Sigmoid colon (tissue), 7 donors: Measurements from ENCODE around the gene MCRS1. TPM values are rescaled to one million over a fixed set of nuclear protein-coding genes. Genes with fewer than 3 reads are reported as not detected.

Experiments
- DNase-seq: peaks from one replicate; pipeline ENCODE4 v3.0.0-alpha.2; 2019
- H3K27ac ChIP-seq, 4 donors: fragments of 200-600 bp; sonication (generic); one replicate each; pipeline ENCODE4 v1.5.1; 2016 to 2019; ENCODE audit warnings: mild to moderate bottlenecking in 1 of 4
- H3K27me3 ChIP-seq, 3 donors: fragments of 200-600 bp; sonication (generic); one replicate each; pipeline ENCODE4 v1.5.1; 2019; ENCODE audit warnings: mild to moderate bottlenecking in 1 of 3
- H3K36me3 ChIP-seq, 4 donors: fragments of 200-600 bp; sonication (generic); one replicate each; pipeline ENCODE4 v1.5.1; 2016 to 2019
- H3K4me1 ChIP-seq, 4 donors: fragments of 200-600 bp; sonication (generic); one replicate each; pipeline ENCODE4 v1.5.1; 2017 to 2019
- H3K4me3 ChIP-seq, 4 donors: fragments of 200-600 bp; sonication (generic); one replicate each; pipeline ENCODE4 v1.5.1; 2017 to 2019; ENCODE audit warnings: mild to moderate bottlenecking in 2 of 4, moderate library complexity in 1 of 4
- H3K9me3 ChIP-seq, 4 donors: fragments of 200-600 bp in 3 of 4; sonication (generic) in 3 of 4; one replicate each; pipeline versions ENCODE4 v1.5.1 to v1.6.1; 2013 to 2019
- CTCF ChIP-seq, 4 experiments: fragments of 450-650 bp in 3 of 4; fragments of 200-600 bp in 1 of 4; IDR thresholded peaks; one replicate each; pipeline ENCODE4 v1.5.1; 2016 to 2019; ENCODE audit warnings: antibody characterized with exemption in 4 of 4, mild to moderate bottlenecking in 3 of 4, moderate library complexity in 2 of 4
- EP300 ChIP-seq, 4 donors: sonication (generic); formaldehyde crosslinking; IDR thresholded peaks; one replicate each; pipeline ENCODE4 v1.6.1; 2017; ENCODE audit warnings: antibody characterized with exemption in 4 of 4
- POLR2A ChIP-seq, 2 donors: fragments of 450-650 bp; IDR thresholded peaks; one replicate each; pipeline ENCODE4 v1.6.1; 2016; ENCODE audit warnings: antibody characterized with exemption in 2 of 2, mild to moderate bottlenecking in 2 of 2, moderate library complexity in 2 of 2
- POLR2AphosphoS5 ChIP-seq, 4 donors: sonication (generic); formaldehyde crosslinking; IDR thresholded peaks; one replicate each; pipeline ENCODE4 v1.6.1; 2017; ENCODE audit warnings: antibody characterized with exemption in 4 of 4
- WGBS, 2 donors: extraction: QIAGEN DNeasy Blood & Tissue Kit; methylation state at CpG; one replicate each; pipeline ENCODE4 v1.1.7; 2013; 5-methylcytosine and 5-hydroxymethylcytosine counted together
- intact Hi-C: fragments of 100-400 bp; cut with DNase I; formaldehyde crosslinking; loops from one replicate; pipeline ENCODE4 v1.15.1; 2023
- polyA plus RNA-seq, 3 donors: library from polyadenylated mRNA; stranded (reverse); fragments of 200-250 nt; gene quantifications; one replicate each; pipeline ENCODE4 v1.2.3, GENCODE V29; 2013
- total RNA-seq, 4 donors: library from RNA; depleted of rRNA; stranded (reverse); fragments of >200 nt; gene quantifications; one replicate each; pipeline ENCODE4 v1.1.0, GENCODE V29; 2016
- donor health status: healthy with polysubstance abuse.
- donor health status: Bipolar disorder and iron deficiency.
- donor health status: healthy.

Gene MCRS1
- total and polyA plus RNA-seq, 7 donors, result 33.6 to 61.0 (median 47.8) TPM

- Histone ChIP-seq H3K4me3 (no peak overlapping the region), H3K27ac (no peak overlapping the region), H3K36me3 (no peaks in the 10 kb centered on the region), H3K27me3 (no peaks in the 10 kb centered on the region), H3K9me3 (no peaks in the 10 kb centered on the region), H3K4me1 (no peaks in the 10 kb centered on the region)
- no peak for TF ChIP-seq CTCF (IDR thresholded peaks at IDR 0.05)
- WGBS, 2 donors, result 97% methylated on average over 8 of the region's 8 CpGs
- intact Hi-C loops, result no loop called here
- DNase-seq, result no peak
Observed at GRCh38 chr12:49599961-49600360, 32.0 kb upstream of the MCRS1 start.

- H3K27ac ChIP-seq, result no peak overlapping the region
- no peaks in the 10 kb centered on the region for H3K27me3 ChIP-seq
- H3K9me3 ChIP-seq, result no peaks in the 10 kb centered on the region
- intact Hi-C loops, result no loop called here
- no peaks in the 10 kb centered on the region for H3K4me1 ChIP-seq
- no peak for TF ChIP-seq POLR2AphosphoS5 (IDR thresholded peaks at IDR 0.05)
- no peak for TF ChIP-seq EP300 (IDR thresholded peaks at IDR 0.05)
- no peak for TF ChIP-seq POLR2A (IDR thresholded peaks at IDR 0.05)
- TF ChIP-seq CTCF (IDR thresholded peaks at IDR 0.05), result no peak
- DNase-seq, result no peak
- no peak overlapping the region for H3K4me3 ChIP-seq
- WGBS, 2 donors, result 87% methylated on average over 10 of the region's 10 CpGs
- H3K36me3 ChIP-seq, result no peaks in the 10 kb centered on the region
Observed at GRCh38 chr12:49598527-49598926, 30.6 kb upstream of the MCRS1 start.

GRCh38 chr12:49588721-49589516 is 21.0 kb upstream of the MCRS1 start:
- Histone ChIP-seq H3K27ac (no peak overlapping the region), H3K4me1 (peaks cover 0 to 13% (median 0%) of the 10 kb centered on the region in 4 donors), H3K4me3 (no peak overlapping the region), H3K27me3 (no peaks in the 10 kb centered on the region), H3K9me3 (no peaks in the 10 kb centered on the region), H3K36me3 (no peaks in the 10 kb centered on the region)
- 88 to 90% methylated on average over 4 of the region's 4 CpGs for WGBS, 2 donors
- intact Hi-C loops, result no loop called here
- no peak for DNase-seq
- TF ChIP-seq EP300 (IDR thresholded peaks at IDR 0.05) (no peak), CTCF (IDR thresholded peaks at IDR 0.05) (no peak)

- intact Hi-C loops, result no loop called here
- Histone ChIP-seq H3K36me3 (no peaks in the 10 kb centered on the region), H3K27ac (no peak overlapping the region), H3K9me3 (no peaks in the 10 kb centered on the region), H3K27me3 (no peaks in the 10 kb centered on the region), H3K4me3 (no peak overlapping the region), H3K4me1 (peaks cover 0 to 19% (median 4%) of the 10 kb centered on the region in 4 donors)
- no peak for DNase-seq
- TF ChIP-seq CTCF (IDR thresholded peaks at IDR 0.05) (no peak), EP300 (IDR thresholded peaks at IDR 0.05) (no peak), POLR2AphosphoS5 (IDR thresholded peaks at IDR 0.05) (no peak), POLR2A (IDR thresholded peaks at IDR 0.05) (no peak)
- WGBS, 2 donors, result 92% methylated on average over 7 of the region's 7 CpGs
Observed at GRCh38 chr12:49588281-49588680, 20.3 kb upstream of the MCRS1 start.
